HUES48 (cell line): ENCODE results near the gene DNAAF5.

ENCODE experiments used
- H3K27ac ChIP-seq: one replicate; pipeline ENCODE4 v1.7.0; 2013; ENCODE audit warnings: low read depth, low read length, inconsistent platforms
- H3K27me3 ChIP-seq: 2 replicates; pipeline ENCODE4 v1.6.1; 2013; ENCODE audit warnings: mild to moderate bottlenecking, low read length; ENCODE audit not compliant: control insufficient read depth, insufficient read depth
- H3K36me3 ChIP-seq: 2 replicates; pipeline ENCODE4 v1.6.1; 2013; ENCODE audit warnings: low read length; ENCODE audit not compliant: control insufficient read depth, insufficient read depth
- H3K4me1 ChIP-seq: 2 replicates; pipeline ENCODE4 v1.6.1; 2013; ENCODE audit warnings: mild to moderate bottlenecking, low read length; ENCODE audit not compliant: control insufficient read depth, insufficient read depth
- H3K4me3 ChIP-seq: 2 replicates; pipeline ENCODE4 v1.5.1; 2013; ENCODE audit warnings: mild to moderate bottlenecking, low read depth, low read length
- H3K9ac ChIP-seq: 2 replicates; pipeline ENCODE4 v1.6.1; 2013; ENCODE audit warnings: mild to moderate bottlenecking, low read depth, low read length, moderate library complexity
- H3K9me3 ChIP-seq: 2 replicates; pipeline ENCODE4 v1.6.1; 2013; ENCODE audit warnings: low read length; ENCODE audit not compliant: control insufficient read depth, insufficient read depth

The DNAAF5 gene

GRCh38 chr7:726084-726853, at the start of gene DNAAF5:
DNAAF5 (plus strand) TSS chr7:726699; CDS start chr7:726721, 22 bp downstream.
- Histone ChIP-seq H3K4me3 (peak within 1 kb of the TSS; percentile 66), H3K36me3 (peaks cover 42% of the 10 kb centered on the region), H3K4me1 (peaks cover 9% of the 10 kb centered on the region; the same call in 1 of the 2 replicates), H3K9me3 (peaks cover 21% of the 10 kb centered on the region), H3K27ac (peak within 1 kb of the TSS; percentile 72), H3K9ac (peak within 1 kb of the TSS; percentile 66), H3K27me3 (no peaks in the 10 kb centered on the region)

GRCh38 chr7:676972-677385, 49.5 kb upstream of the DNAAF5 start:
- no peak overlapping the region for H3K4me3 ChIP-seq
- H3K9ac ChIP-seq: no peak overlapping the region
- peaks cover 56% of the 10 kb centered on the region for H3K36me3 ChIP-seq
- H3K9me3 ChIP-seq: no peaks in the 10 kb centered on the region
- no peaks in the 10 kb centered on the region for H3K27me3 ChIP-seq
- no peak overlapping the region for H3K27ac ChIP-seq
- no peaks in the 10 kb centered on the region for H3K4me1 ChIP-seq

GRCh38 chr7:680411-681127, 45.9 kb upstream of the DNAAF5 start:
- H3K4me3 ChIP-seq: no peak overlapping the region
- H3K36me3 ChIP-seq: peaks cover 62% of the 10 kb centered on the region
- no peaks in the 10 kb centered on the region for H3K27me3 ChIP-seq
- no peak overlapping the region for H3K27ac ChIP-seq
- H3K9me3 ChIP-seq: 0 out of 2 replicates have a peak, but pooled peaks cover 2% of the 10 kb centered on the region
- no peaks in the 10 kb centered on the region for H3K4me1 ChIP-seq
- H3K9ac ChIP-seq: no peak overlapping the region

GRCh38 chr7:681551-682307, 44.8 kb upstream of the DNAAF5 start:
- Histone ChIP-seq H3K27me3 (no peaks in the 10 kb centered on the region), H3K4me1 (no peaks in the 10 kb centered on the region), H3K9ac (no peak overlapping the region), H3K9me3 (peaks cover 8% of the 10 kb centered on the region; the same call in 1 of the 2 replicates), H3K4me3 (no peak overlapping the region), H3K27ac (no peak overlapping the region), H3K36me3 (peaks cover 53% of the 10 kb centered on the region)

- no peaks in the 10 kb centered on the region for H3K4me1 ChIP-seq
- no peaks in the 10 kb centered on the region for H3K27me3 ChIP-seq
- no peak overlapping the region for H3K27ac ChIP-seq
- peaks cover 10% of the 10 kb centered on the region; the same call in 1 of the 2 replicates for H3K9me3 ChIP-seq
- no peak overlapping the region for H3K4me3 ChIP-seq
- H3K9ac ChIP-seq: no peak overlapping the region
- H3K36me3 ChIP-seq: peaks cover 42% of the 10 kb centered on the region
Observed at GRCh38 chr7:682810-683209, 43.7 kb upstream of the DNAAF5 start.

- no peaks in the 10 kb centered on the region for H3K27me3 ChIP-seq
- H3K36me3 ChIP-seq: peaks cover 38% of the 10 kb centered on the region
- H3K9ac ChIP-seq: no peak overlapping the region
- H3K4me1 ChIP-seq: no peaks in the 10 kb centered on the region
- H3K27ac ChIP-seq: no peak overlapping the region
- peaks cover 13% of the 10 kb centered on the region for H3K9me3 ChIP-seq
- no peak overlapping the region for H3K4me3 ChIP-seq
Observed at GRCh38 chr7:683526-684205, 42.8 kb upstream of the DNAAF5 start.

GRCh38 chr7:684416-684815, 42.1 kb upstream of the DNAAF5 start:
- Histone ChIP-seq H3K9ac (no peak overlapping the region), H3K9me3 (peaks cover 18% of the 10 kb centered on the region), H3K27me3 (no peaks in the 10 kb centered on the region), H3K27ac (no peak overlapping the region), H3K4me1 (no peaks in the 10 kb centered on the region), H3K4me3 (no peak overlapping the region), H3K36me3 (peaks cover 33% of the 10 kb centered on the region)

- Histone ChIP-seq H3K9ac (no peak overlapping the region), H3K27me3 (no peaks in the 10 kb centered on the region), H3K4me3 (no peak overlapping the region), H3K36me3 (peaks cover 28% of the 10 kb centered on the region), H3K27ac (no peak overlapping the region), H3K4me1 (no peaks in the 10 kb centered on the region), H3K9me3 (peaks cover 18% of the 10 kb centered on the region)
Observed at GRCh38 chr7:685540-685939, 41.0 kb upstream of the DNAAF5 start.

- Histone ChIP-seq H3K4me3 (no peak overlapping the region), H3K9me3 (peaks cover 15% of the 10 kb centered on the region), H3K9ac (no peak overlapping the region), H3K27me3 (no peaks in the 10 kb centered on the region), H3K27ac (no peak overlapping the region), H3K4me1 (no peaks in the 10 kb centered on the region), H3K36me3 (peaks cover 15% of the 10 kb centered on the region)
Observed at GRCh38 chr7:690478-691360, 35.8 kb upstream of the DNAAF5 start.
